ENCODE data around the gene COL6A2.

COL6A2 gene

DNA sequence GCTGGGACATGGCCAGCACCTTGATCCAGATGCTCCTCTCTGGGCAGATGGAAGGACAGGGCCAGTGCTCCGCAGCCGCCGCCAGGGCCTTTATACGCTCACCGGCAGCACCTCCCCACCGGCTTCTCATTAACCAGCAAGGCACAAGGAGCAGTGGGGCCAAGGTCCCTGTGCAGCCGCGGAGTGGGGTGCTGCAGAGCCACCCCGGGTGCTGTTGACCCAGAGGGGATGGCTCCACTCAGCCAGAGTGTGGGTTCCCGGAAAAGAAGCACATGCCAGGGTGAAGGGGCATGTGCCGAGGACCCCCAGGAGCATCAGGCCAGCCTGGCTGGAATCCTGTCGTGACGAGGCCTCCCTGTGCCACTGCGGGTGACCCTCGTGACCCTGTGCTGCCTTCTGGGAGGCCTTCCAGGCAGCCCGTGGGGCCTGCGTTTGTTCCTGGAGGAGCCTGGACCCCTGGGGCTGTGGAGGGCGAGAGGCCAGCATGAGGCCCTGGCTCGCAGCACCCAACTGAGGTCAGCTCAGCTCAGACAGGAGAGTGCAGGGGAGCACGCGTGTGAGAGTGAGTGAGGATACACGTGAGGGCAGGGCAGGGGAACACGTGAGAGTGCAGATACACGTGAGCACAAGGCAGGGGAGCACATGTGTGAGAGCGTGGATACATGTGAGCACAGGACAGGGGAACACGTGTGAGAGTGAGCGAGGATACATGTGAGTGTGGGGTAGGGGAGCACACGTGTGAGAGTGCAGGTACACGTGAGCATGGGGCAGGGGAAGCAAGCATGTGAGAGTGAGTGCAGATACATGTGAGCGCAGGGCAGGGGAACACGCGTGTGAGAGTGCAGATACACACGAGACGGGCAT is 57.8 kb downstream of the COL6A2 start, which contains the start of gene FTCD:
FTCD (minus strand) TSS at position 66 of the 864 bp plus-strand sequence; CDS start at position 10, 56 bp downstream.
- Histone ChIP-seq H3K4me1 (ENCODE audit: control insufficient read depth, insufficient read depth, low read length, unreplicated experiment) (peaks cover 10% of the 10 kb centered on the region), H3K4me3 (ENCODE audit: low read depth, low read length) (no peak within 1 kb of the TSS), H3K79me2 (ENCODE audit: control insufficient read depth, insufficient read depth, low read length, unreplicated experiment) (no peaks in the 10 kb centered on the region), H2AFZ (ENCODE audit: low read length, unreplicated experiment) (no peak within 1 kb of the TSS), H3K27ac (ENCODE audit: low read depth, low read length) (no peak within 1 kb of the TSS), H3K36me3 (ENCODE audit: insufficient read depth, low read length) (no peaks in the 10 kb centered on the region), H3K27me3 (ENCODE audit: insufficient read depth, low read length) (no peaks in the 10 kb centered on the region)

DNA sequence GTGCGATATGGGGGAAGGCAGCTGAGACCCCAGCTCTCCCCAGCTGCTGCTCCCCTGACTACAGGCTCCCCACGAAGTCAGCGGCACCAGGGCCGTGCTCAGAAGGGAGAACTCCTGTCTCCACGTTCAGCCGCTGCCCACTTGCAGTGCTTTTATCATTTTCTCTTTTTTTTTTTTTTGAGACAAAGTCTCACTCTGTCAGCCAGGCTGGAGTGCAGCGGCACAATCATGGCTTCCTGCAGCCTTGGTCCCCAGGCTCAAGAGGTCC is 58.4 kb downstream of the COL6A2 start:
- Histone ChIP-seq H3K4me3 (ENCODE audit: low read depth, low read length) (no peak overlapping the region), H3K36me3 (ENCODE audit: insufficient read depth, low read length) (peaks cover 4% of the 10 kb centered on the region; the same call in 1 of the 2 replicates)

DNA sequence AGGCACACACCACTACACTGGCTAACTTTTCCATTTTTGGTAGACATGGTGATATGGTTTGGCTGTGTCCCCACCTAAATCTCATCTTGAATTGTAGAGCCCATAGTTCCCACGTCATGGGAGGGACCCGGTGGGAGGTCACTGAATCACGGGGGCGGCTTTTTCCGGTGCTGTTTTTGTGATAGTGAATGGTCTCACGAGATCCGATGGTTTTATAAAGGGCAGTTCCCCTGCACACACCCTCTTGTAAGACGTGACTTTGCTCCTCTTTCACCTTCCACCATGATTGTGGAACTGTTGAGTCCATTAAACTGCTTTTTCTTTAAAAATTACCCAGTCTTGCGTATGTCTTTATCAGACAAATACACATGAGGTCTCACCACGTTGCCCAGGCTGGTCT is 58.8 kb downstream of the COL6A2 start:
- Histone ChIP-seq H2AFZ (ENCODE audit: low read length, unreplicated experiment) (no peak overlapping the region), H3K27ac (ENCODE audit: low read depth, low read length) (no peak overlapping the region), H3K79me2 (ENCODE audit: control insufficient read depth, insufficient read depth, low read length, unreplicated experiment) (no peaks in the 10 kb centered on the region), H3K4me1 (ENCODE audit: control insufficient read depth, insufficient read depth, low read length, unreplicated experiment) (peaks cover 10% of the 10 kb centered on the region), H3K27me3 (ENCODE audit: insufficient read depth, low read length) (no peaks in the 10 kb centered on the region), H3K4me3 (ENCODE audit: low read depth, low read length) (no peak overlapping the region), H3K36me3 (ENCODE audit: insufficient read depth, low read length) (peaks cover 4% of the 10 kb centered on the region; the same call in 1 of the 2 replicates)

More for the DNA sequence above, 58.4 kb downstream of the COL6A2 start:
- no peaks in the 10 kb centered on the region for H3K79me2 ChIP-seq (ENCODE audit: control insufficient read depth, insufficient read depth, low read length, unreplicated experiment)
- peaks cover 10% of the 10 kb centered on the region for H3K4me1 ChIP-seq (ENCODE audit: control insufficient read depth, insufficient read depth, low read length, unreplicated experiment)
- H2AFZ ChIP-seq (ENCODE audit: low read length, unreplicated experiment): no peak overlapping the region
- no peaks in the 10 kb centered on the region for H3K27me3 ChIP-seq (ENCODE audit: insufficient read depth, low read length)
- H3K27ac ChIP-seq (ENCODE audit: low read depth, low read length): no peak overlapping the region

DNA sequence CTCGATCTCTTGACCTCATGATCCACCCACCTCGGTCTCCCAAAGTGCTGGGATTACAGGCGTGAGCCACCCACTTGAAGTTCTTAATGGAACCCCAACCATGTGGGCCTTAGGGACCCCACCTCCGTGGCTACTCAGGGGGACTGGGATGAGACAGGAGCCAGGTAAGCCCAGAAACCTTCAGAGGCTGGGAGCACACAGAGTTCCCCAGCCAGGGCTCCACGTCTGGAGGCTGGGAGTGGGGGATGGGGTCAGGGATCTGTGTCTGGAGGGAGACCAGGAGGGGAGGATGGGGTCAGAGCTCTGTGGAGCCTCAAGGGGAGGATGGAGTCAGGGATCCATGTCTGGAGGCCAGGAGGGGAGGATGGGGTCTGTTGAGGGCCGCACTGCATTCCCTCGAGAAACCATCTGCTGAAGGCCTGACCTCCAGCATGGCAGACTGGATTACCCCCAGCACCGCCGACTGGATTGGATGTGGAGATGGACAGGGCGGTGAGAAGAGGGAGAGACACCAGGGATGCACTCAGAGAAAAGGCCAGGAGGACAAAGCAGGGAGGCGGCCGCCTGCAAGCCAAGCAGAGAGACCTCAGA is 59.6 kb downstream of the COL6A2 start:
- no peak overlapping the region for H2AFZ ChIP-seq (ENCODE audit: low read length, unreplicated experiment)
- no peak overlapping the region for H3K27ac ChIP-seq (ENCODE audit: low read depth, low read length)
- no peak overlapping the region for H3K4me3 ChIP-seq (ENCODE audit: low read depth, low read length)
- H3K27me3 ChIP-seq (ENCODE audit: insufficient read depth, low read length): no peaks in the 10 kb centered on the region
- H3K36me3 ChIP-seq (ENCODE audit: insufficient read depth, low read length): peaks cover 4% of the 10 kb centered on the region; the same call in 1 of the 2 replicates
- H3K79me2 ChIP-seq (ENCODE audit: control insufficient read depth, insufficient read depth, low read length, unreplicated experiment): no peaks in the 10 kb centered on the region
- peaks cover 10% of the 10 kb centered on the region for H3K4me1 ChIP-seq (ENCODE audit: control insufficient read depth, insufficient read depth, low read length, unreplicated experiment)

DNA sequence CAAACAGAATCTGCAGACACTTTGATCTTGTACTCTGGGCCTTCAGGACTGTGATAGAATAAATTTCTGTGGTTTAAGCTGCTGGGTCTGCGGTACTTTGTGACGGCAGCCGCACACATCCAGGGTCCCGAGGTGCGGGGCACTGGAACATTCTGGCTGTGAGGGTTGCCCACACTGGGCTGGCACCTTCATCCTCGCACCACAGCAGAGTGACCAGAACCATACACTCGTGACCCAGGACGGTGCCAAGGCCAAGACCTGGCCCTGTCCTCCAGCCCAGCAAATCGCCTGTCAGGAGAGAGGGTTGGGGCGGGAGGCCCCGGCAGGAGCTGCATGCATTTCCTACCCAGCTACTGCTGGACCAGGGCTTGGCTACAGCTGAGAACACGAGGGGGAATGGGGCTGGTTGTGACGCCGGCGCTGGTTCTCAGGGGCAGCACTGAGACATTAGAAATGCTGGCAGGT is 60.1 kb downstream of the COL6A2 start:
- Histone ChIP-seq H3K4me1 (ENCODE audit: control insufficient read depth, insufficient read depth, low read length, unreplicated experiment) (peaks cover 6% of the 10 kb centered on the region), H2AFZ (ENCODE audit: low read length, unreplicated experiment) (no peak overlapping the region), H3K4me3 (ENCODE audit: low read depth, low read length) (no peak overlapping the region), H3K36me3 (ENCODE audit: insufficient read depth, low read length) (peaks cover 4% of the 10 kb centered on the region; the same call in 1 of the 2 replicates), H3K27me3 (ENCODE audit: insufficient read depth, low read length) (no peaks in the 10 kb centered on the region), H3K27ac (ENCODE audit: low read depth, low read length) (no peak overlapping the region), H3K79me2 (ENCODE audit: control insufficient read depth, insufficient read depth, low read length, unreplicated experiment) (no peaks in the 10 kb centered on the region)

DNA sequence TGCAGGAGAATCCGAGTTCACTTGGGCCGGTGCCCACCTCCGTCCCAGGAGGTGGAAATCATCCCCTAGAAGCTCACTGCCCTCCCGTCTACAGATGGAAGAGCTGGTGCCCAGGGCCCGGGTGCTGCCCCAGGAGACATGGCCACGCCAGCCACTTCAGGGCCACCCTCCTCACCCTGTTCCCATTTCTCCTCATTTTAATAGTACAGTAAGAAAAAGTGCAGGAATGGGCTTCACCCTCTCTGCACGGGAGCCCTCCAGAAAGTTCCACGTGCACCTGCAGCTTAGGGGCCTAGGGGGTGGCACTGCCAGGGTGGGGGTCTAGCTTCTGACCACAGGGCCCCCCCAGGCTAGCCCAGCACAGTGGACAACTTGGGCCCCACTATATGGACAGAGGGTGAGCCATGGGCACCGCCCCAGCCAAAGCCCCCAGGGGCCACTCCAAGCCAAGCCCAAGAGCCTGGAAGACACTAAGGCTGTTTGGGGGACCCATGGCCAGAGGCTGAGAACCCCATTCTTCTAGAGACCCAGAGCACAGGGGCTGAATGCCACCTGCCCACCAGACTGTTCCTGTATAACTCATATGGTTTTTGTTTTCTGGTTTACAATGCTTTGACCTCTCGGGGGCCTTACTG is 60.9 kb downstream of the COL6A2 start:
- no peak overlapping the region for H3K27ac ChIP-seq (ENCODE audit: low read depth, low read length)
- no peaks in the 10 kb centered on the region for H3K79me2 ChIP-seq (ENCODE audit: control insufficient read depth, insufficient read depth, low read length, unreplicated experiment)
- H3K27me3 ChIP-seq (ENCODE audit: insufficient read depth, low read length): no peaks in the 10 kb centered on the region
- H3K4me3 ChIP-seq (ENCODE audit: low read depth, low read length): no peak overlapping the region
- peaks cover 4% of the 10 kb centered on the region; the same call in 1 of the 2 replicates for H3K36me3 ChIP-seq (ENCODE audit: insufficient read depth, low read length)
- H2AFZ ChIP-seq (ENCODE audit: low read length, unreplicated experiment): no peak overlapping the region
- no peaks in the 10 kb centered on the region for H3K4me1 ChIP-seq (ENCODE audit: control insufficient read depth, insufficient read depth, low read length, unreplicated experiment)

DNA sequence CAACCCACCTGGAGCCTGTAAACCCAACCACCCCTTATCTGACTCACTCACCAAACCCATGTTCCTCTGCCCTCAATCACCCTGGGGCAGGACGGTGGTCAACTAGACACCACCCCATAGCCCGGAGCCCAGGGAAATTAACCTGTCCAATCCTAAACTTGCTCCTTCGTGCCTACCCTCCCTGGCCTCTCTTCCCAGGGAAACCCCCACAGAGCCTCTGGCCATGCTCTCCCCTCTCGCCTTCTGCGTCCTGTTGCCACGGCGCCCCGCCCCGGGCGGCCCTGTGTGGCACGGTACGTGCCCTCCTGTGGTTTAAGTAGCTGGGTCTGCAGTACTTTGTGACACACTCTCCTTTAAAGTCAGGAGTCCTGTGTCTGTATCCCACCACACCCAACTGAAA is 61.5 kb downstream of the COL6A2 start:
- Histone ChIP-seq H3K4me1 (ENCODE audit: control insufficient read depth, insufficient read depth, low read length, unreplicated experiment) (no peaks in the 10 kb centered on the region), H3K79me2 (ENCODE audit: control insufficient read depth, insufficient read depth, low read length, unreplicated experiment) (no peaks in the 10 kb centered on the region), H3K27me3 (ENCODE audit: insufficient read depth, low read length) (no peaks in the 10 kb centered on the region), H3K36me3 (ENCODE audit: insufficient read depth, low read length) (peaks cover 4% of the 10 kb centered on the region; the same call in 1 of the 2 replicates), H2AFZ (ENCODE audit: low read length, unreplicated experiment) (no peak overlapping the region), H3K4me3 (ENCODE audit: low read depth, low read length) (no peak overlapping the region), H3K27ac (ENCODE audit: low read depth, low read length) (no peak overlapping the region)

DNA sequence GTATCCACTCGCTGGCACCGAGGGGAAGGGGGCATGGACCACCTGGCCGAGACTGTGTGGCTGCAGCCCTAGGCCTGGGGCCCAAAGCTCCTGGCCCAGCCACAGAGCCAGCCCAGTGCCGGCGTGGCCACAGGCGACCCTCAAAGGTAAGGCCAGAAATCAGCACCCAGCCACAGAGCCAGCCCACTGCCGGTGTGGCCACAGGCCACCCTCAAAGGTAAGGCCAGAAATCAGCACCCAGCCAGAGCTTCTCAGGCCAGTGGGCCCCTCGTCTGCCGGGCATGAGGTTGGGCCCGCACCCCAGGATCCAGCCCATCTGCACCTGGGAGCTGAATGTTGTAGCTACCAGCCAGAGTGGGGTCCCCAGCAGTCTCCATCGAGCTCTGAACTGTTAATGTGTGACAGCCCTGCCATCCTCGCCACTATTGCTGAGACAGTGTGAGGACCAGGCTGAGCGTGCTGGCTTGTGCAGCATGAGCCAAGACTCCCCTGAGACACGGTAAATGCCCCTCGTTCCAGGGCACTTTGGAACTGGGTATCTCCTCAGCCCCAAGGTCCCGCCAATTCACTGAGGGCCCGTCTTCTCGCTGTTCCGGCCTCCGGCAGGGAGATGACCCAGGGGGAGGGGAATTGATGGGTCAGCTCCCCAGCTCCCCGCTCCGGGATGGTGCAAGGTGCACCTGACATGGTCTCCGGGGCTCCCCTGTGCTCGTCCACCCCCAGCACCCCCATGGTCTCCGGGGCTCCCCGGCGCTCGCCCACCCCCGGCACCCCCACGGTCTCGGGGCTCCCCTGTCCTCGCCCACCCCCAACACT is 62.1 kb downstream of the COL6A2 start:
- H3K27ac ChIP-seq (ENCODE audit: low read depth, low read length): no peak overlapping the region
- H3K4me3 ChIP-seq (ENCODE audit: low read depth, low read length): no peak overlapping the region
- H3K4me1 ChIP-seq (ENCODE audit: control insufficient read depth, insufficient read depth, low read length, unreplicated experiment): no peaks in the 10 kb centered on the region
- H2AFZ ChIP-seq (ENCODE audit: low read length, unreplicated experiment): no peak overlapping the region
- H3K79me2 ChIP-seq (ENCODE audit: control insufficient read depth, insufficient read depth, low read length, unreplicated experiment): no peaks in the 10 kb centered on the region
- no peaks in the 10 kb centered on the region for H3K27me3 ChIP-seq (ENCODE audit: insufficient read depth, low read length)
- H3K36me3 ChIP-seq (ENCODE audit: insufficient read depth, low read length): peaks cover 4% of the 10 kb centered on the region; the same call in 1 of the 2 replicates

DNA sequence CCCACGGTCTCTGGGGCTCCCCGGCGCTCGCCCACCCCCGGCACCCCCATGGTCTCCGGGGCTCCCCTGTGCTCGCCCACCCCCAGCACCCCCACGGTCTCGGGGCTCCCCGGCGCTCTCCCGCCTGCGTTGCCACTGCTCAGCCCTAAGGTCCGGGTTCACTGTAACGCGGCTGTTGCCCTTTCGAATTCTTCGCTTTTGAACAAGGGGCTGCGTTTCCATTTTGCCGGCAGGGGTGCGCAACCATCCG is 62.7 kb downstream of the COL6A2 start:
- H3K36me3 ChIP-seq (ENCODE audit: insufficient read depth, low read length): peaks cover 4% of the 10 kb centered on the region; the same call in 1 of the 2 replicates
- no peak overlapping the region for H3K27ac ChIP-seq (ENCODE audit: low read depth, low read length)
- no peaks in the 10 kb centered on the region for H3K79me2 ChIP-seq (ENCODE audit: control insufficient read depth, insufficient read depth, low read length, unreplicated experiment)
- H3K4me3 ChIP-seq (ENCODE audit: low read depth, low read length): no peak overlapping the region
- H3K27me3 ChIP-seq (ENCODE audit: insufficient read depth, low read length): no peaks in the 10 kb centered on the region
- no peaks in the 10 kb centered on the region for H3K4me1 ChIP-seq (ENCODE audit: control insufficient read depth, insufficient read depth, low read length, unreplicated experiment)
- no peak overlapping the region for H2AFZ ChIP-seq (ENCODE audit: low read length, unreplicated experiment)

DNA sequence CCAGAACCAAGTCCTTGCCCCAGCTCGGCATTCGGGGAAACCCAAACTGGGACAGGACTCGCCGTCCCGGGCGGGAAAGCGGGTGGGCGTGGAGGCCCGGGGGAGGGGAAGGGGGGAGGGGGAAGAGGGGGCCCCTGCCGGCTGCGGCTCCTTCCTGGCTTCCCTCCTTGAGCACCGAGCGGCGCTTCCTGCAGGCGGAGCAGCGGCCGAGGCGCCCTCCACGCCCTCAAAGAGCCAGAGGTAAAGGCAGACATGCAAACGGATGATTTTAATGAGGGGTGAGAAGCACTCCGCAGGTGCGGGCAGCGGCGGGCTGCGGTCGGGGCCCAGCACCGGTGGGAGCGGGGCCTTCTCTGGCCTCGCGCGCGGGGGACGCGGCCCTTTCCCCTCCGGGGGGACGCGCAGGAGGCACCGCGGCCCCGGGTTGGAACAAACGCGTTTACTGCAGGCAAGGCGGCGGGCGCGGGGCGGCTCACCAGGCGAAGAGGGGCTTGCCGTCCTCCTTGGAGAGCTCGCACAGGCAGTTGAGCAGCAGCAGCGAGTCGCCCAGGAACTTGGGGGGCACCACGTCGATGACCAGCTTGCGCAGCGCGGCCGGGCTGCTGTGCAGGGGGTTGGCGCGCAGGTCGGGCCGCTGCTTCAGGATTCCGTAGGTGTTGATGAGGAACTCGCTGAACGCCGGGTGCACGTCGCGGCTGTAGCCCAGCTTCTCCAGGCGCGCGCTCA is 63.2 kb downstream of the COL6A2 start:
- peaks cover 4% of the 10 kb centered on the region; the same call in 1 of the 2 replicates for H3K36me3 ChIP-seq (ENCODE audit: insufficient read depth, low read length)
- H3K4me3 ChIP-seq (ENCODE audit: low read depth, low read length): no peak overlapping the region
- no peaks in the 10 kb centered on the region for H3K4me1 ChIP-seq (ENCODE audit: control insufficient read depth, insufficient read depth, low read length, unreplicated experiment)
- H3K27me3 ChIP-seq (ENCODE audit: insufficient read depth, low read length): no peaks in the 10 kb centered on the region
- no peaks in the 10 kb centered on the region for H3K79me2 ChIP-seq (ENCODE audit: control insufficient read depth, insufficient read depth, low read length, unreplicated experiment)
- no peak overlapping the region for H3K27ac ChIP-seq (ENCODE audit: low read depth, low read length)
- no peak overlapping the region for H2AFZ ChIP-seq (ENCODE audit: low read length, unreplicated experiment)

Measured in ACC112 (cell line).